GM18951 (cell line): ENCODE data around the gene ARMC3.
"Not testable (repeated sequence)": the region's sequence is repeated elsewhere in the genome, so short reads cannot be mapped to it uniquely, and the experiment has no call there.

Experiments
- POLR2A ChIP-seq: IDR thresholded peaks from 4 replicates; pipeline ENCODE4 v1.6.1; 2011; ENCODE audit warnings: mild to moderate bottlenecking; ENCODE audit not compliant: insufficient read length, insufficient read depth; ENCODE audit errors: extremely low read depth
- in situ Hi-C: fragments of 300-500 bp; cut with MboI; formaldehyde crosslinking; loops from one replicate; pipeline ENCODE4 v1.12.0; 2022; ENCODE audit warnings: low sequenced_read_pairs, mixed read lengths, inconsistent platforms; ENCODE audit not compliant: unreplicated experiment

ARMC3 gene

GRCh38 chr10:22911067-22911466 lies 16.8 kb upstream of the ARMC3 start:
- in situ Hi-C loops: no loop called here
- TF ChIP-seq POLR2A: no peak

DNA sequence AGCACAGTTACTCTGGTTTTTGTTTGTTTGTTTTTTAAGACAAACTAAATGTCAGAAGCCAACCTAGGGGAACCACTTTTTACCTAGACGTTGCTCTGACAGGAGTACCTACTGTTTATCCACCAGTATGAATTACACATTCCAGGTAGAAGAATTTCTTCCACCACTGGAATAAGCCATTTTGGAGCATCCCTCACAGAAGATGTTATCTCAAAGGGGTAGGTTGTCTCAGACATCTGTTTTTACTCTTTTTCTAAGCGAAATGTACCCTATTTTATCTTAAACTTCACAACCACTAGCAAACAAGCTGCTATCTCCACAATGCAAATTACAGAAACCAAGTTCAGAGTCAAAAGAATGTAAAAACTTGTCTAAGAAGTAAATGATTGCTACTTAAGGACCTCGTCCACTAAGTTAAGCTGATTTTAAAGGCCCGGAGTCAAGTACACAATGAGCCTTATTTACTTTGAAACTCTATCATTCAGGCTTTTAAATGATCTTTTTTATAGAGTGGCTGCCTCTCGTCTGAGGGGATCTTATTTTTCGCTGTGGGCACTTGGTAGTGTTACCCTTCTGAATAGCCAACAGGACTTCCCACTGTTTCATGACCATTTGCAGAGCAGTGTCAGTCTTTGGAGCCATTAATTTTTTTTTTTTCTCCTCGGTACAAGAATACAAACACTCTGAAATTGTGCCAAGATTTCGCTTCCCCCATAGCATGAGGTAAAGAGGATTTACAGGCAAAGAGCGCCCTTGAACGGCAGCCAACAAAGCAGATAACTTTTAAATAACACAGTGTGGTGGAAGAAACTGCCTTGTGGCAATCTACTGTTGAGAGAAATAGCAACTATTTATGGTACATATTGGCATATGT lies 15.7 kb upstream of the ARMC3 start:
- no peak for TF ChIP-seq POLR2A
- in situ Hi-C loops: no loop called here

- in situ Hi-C loops: no loop called here
- TF ChIP-seq POLR2A: no peak
Measured at GRCh38 chr10:22912763-22913384, 15.0 kb upstream of the ARMC3 start.

DNA sequence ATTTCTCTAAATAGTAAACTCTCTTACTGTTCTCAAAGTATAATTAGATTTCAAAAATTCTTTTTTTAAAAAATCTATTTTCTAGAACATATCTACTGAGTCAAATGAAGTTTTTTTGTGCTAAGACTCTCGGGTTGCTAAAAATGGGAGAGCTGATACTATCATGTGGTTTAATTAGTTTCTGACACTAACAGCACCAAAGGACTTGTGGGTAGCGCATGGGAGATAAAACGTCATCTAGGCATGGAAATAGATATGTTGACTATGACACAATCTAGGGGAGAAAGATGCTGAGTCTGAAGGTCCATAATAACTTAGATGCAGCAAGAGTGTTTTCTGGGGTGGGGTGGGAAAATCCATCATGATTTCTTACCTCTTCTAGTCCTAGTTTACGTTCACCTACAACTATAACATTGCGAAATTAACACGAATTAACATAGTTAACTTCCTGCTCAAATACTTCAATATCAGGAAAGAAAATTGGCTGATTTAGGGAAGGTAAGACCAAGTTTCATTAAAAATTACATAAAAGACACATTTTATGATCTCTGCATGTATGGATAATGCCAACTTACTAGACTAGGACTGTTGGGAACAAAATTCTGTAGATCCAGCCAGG lies 14.3 kb upstream of the ARMC3 start:
- TF ChIP-seq POLR2A: no peak
- in situ Hi-C loops: no loop called here

DNA sequence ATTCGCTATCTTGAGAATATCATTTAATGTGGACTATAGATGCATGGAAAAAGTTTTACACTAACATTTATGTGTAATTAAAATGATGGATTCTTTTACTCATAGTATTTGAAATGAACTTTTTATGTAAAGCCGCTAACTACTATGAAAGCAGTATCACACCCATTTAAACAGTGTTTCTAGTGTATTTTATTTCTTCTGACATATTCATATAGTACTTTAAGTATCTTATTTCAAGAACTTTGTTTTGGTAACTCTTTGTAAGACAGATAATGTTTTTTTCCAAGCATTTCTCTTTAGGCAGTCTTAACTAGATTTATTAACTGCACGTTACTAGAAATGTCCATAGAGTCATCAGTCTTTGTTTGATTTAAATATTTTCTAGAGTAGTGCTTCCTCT lies 12.5 kb upstream of the ARMC3 start:
- in situ Hi-C loops: no loop called here
- no peak for TF ChIP-seq POLR2A

DNA sequence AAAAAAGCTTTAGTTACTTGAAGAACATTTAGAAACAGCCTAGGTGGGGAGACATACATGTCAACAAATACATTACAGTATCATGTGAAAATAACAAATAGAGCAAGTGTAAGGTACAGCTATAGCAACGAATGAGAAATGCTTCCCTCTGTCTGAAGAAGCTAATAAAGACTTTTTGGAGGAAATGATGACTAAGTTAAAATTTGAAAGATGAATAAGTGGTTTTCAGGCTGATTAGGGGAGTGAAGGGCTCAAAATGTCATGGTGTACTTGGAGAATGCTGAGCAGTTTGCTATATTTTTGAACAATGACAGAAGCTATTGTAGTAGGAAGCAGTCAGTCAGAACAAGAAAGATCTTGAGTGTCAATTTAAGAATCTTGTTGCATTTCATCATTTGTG lies 2.8 kb upstream of the ARMC3 start:
- no peak for TF ChIP-seq POLR2A
- in situ Hi-C loops: no loop called here

GRCh38 chr10:22927166-22927565 lies 687 bp upstream of the ARMC3 start:
- in situ Hi-C loops: no loop called here
- TF ChIP-seq POLR2A: no peak

DNA sequence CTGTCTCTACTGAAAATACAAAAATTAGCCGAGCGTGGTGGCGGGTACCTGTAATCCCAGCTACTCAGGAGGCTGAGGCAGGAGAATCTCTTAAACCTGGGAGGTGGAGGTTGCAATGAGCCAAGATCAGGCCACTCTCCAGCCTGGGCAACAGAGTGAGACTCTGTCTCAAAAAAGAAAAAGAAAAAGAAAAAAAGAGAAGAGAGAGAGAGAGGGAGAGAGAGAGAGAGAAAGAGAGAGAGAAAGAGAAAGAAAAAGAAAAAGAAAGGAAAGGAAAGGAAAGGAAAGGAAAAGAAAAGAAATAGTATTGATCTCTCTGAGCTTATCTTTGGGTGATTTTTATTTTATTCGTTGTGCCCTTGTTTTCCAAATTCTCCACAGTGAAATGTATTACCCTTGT lies 1.2 kb downstream of the ARMC3 start:
- in situ Hi-C loops: not testable (repeated sequence)

- in situ Hi-C loops: no loop called here
- TF ChIP-seq POLR2A: no peak
Measured at GRCh38 chr10:22931948-22932347, 4.1 kb downstream of the ARMC3 start.

GRCh38 chr10:22932626-22933370 lies 4.9 kb downstream of the ARMC3 start:
- in situ Hi-C loops: no loop called here

GRCh38 chr10:22934726-22935125 lies 6.9 kb downstream of the ARMC3 start:
- TF ChIP-seq POLR2A: no peak
- in situ Hi-C loops: no loop called here

More at GRCh38 chr10:22932626-22933370, 4.9 kb downstream of the ARMC3 start:
- no peak for TF ChIP-seq POLR2A

DNA sequence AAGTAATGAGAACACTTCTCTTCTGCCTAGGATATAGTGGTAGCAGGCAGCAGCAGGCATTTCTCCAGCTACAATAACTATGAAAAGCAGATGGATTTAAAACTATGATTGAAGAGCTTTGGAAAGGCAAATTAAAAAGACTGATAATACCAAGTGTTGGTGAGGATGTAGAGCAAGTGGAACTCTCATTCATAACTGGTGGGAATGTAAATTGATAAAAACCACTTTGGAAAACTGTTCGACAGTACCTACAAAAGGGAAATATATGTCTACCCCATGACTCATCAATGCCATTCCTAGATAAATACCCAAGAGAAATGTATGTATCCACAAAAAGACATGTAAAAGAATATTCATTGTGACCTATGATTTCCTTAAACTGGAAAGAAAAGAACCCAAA lies 14.6 kb downstream of the ARMC3 start:
- no peak for TF ChIP-seq POLR2A
- in situ Hi-C loops: no loop called here
